Adrenal gland (tissue), 12 donors: ENCODE results near the gene FAS. TPM values are rescaled to one million over a fixed set of nuclear protein-coding genes. Genes with fewer than 3 reads are reported as not detected.

Experiments used
- DNase-seq, 7 donors: peaks; one replicate each; pipeline ENCODE4 v3.0.0-alpha.2; 2019 to 2020
- H3K27ac ChIP-seq, 5 donors: fragments of 200-600 bp; sonication (generic) in 4 of 5; 1 replicate in 3 of 5; 2 replicates in 2 of 5; pipeline versions ENCODE4 v1.5.1 to v1.8.0; 2016 to 2020; ENCODE audit warnings: mild to moderate bottlenecking in 1 of 5
- H3K27me3 ChIP-seq: fragments of 200-600 bp; 2 replicates; pipeline ENCODE4 v1.8.0; 2021
- H3K36me3 ChIP-seq, 2 donors: fragments of 200-600 bp; replicated peaks in 1 of 2; 1 replicate in 1 of 2; 2 replicates in 1 of 2; pipeline versions ENCODE4 v1.5.1 to v1.8.0; 2018 to 2022
- H3K4me1 ChIP-seq, 2 donors: fragments of 200-600 bp; replicated peaks in 1 of 2; 1 replicate in 1 of 2; 2 replicates in 1 of 2; pipeline versions ENCODE4 v1.5.1 to v1.8.0; 2018 to 2021
- H3K4me3 ChIP-seq, 4 donors: fragments of 200-600 bp; sonication (generic) in 3 of 4; one replicate each; pipeline ENCODE4 v1.5.1; 2016 to 2018
- H3K9me3 ChIP-seq, 3 donors: fragments of 200-600 bp; sonication (generic) in 1 of 3; replicated peaks in 1 of 3; 1 replicate in 2 of 3; 2 replicates in 1 of 3; pipeline versions ENCODE4 v1.5.1 to v1.8.0; 2016 to 2021
- CTCF ChIP-seq, 6 experiments: fragments of 450-650 bp in 4 of 6; fragments of 200-600 bp in 2 of 6; sonication (generic) in 1 of 6; IDR thresholded peaks; 1 replicate in 5 of 6; 2 replicates in 1 of 6; pipeline versions ENCODE4 v1.5.1 to v1.8.0; 2016 to 2021; ENCODE audit warnings: antibody characterized with exemption in 6 of 6, mild to moderate bottlenecking in 2 of 6, moderate library complexity in 1 of 6
- POLR2A ChIP-seq, 2 donors: fragments of 450-650 bp; IDR thresholded peaks; one replicate each; pipeline ENCODE4 v1.6.1; 2017; ENCODE audit warnings: antibody characterized with exemption in 2 of 2, mild to moderate bottlenecking in 2 of 2, moderate library complexity in 1 of 2
- WGBS, 4 donors: extraction: QIAGEN DNeasy Blood & Tissue Kit in 2 of 4; methylation state at CpG; one replicate each; pipeline versions ENCODE4 v1.1.5 to v1.1.7; 2013 to 2017; 5-methylcytosine and 5-hydroxymethylcytosine counted together
- intact Hi-C, 2 donors: fragments of 100-400 bp; cut with DNase I; formaldehyde crosslinking; loops; one replicate each; pipeline versions ENCODE4 v1.14.1 to v1.15.0; 2022 to 2023
- polyA plus RNA-seq, 3 donors: library from polyadenylated mRNA; stranded (reverse); fragments of 200-250 nt in 2 of 3; fragments of 350-450 nt in 1 of 3; fragmentation: Illumina TruSeq in 1 of 3; extraction: RNeasy Lipid Tissue Mini Kit (QIAGEN cat#74804) in 1 of 3; gene quantifications; one replicate each; pipeline ENCODE4 v1.2.3, GENCODE V29; 2013 to 2014
- total RNA-seq, 9 donors: library from RNA; depleted of rRNA in 4 of 9; stranded (reverse); fragments of >200 nt in 4 of 9; fragments of 120-200 nt in 1 of 9; fragmentation: NEBNext Ultra II Directional in 1 of 9; extraction: Animal tissue kit (Norgen Biotek cat#: 25700) in 1 of 9; gene quantifications; one replicate each; pipeline versions ENCODE4 v1.1.0 to v1.2.4, GENCODE V29; 2013 to 2023
- donor health status: healthy with polysubstance abuse.
- donor health status: Bipolar disorder and iron deficiency.
- donor health status: DM: yes; HTN: yes; CAD: no.
- donor health status: DM: no; HTN: no; CAD: no.
- donor health status: DM: no; HTN: no; CAD: no.
- donor health status: DM: yes; HTN: yes; CAD: no.

Gene FAS
- total and polyA plus RNA-seq, 12 donors, result 9.8 to 236 (median 49.5) TPM

- Histone ChIP-seq H3K4me3 (no peak overlapping the region), H3K27ac (no peak overlapping the region)
- intact Hi-C loops, result loop anchor here in 1 of 2 donors (5.0 kb wide), 1 partner anchor 42 kb away; no protein-coding TSS in a partner anchor
Measured at GRCh38 chr10:88944813-88945212, 45.8 kb upstream of the FAS start.

GRCh38 chr10:88946200-88946599 is 44.4 kb upstream of the FAS start:
- Histone ChIP-seq H3K4me3 (no peak overlapping the region), H3K36me3 (peaks cover 0 to 14% of the 10 kb centered on the region in 2 donors), H3K27ac (no peak overlapping the region), H3K27me3 (no peaks in the 10 kb centered on the region), H3K4me1 (peaks cover 12 to 20% of the 10 kb centered on the region in 2 donors), H3K9me3 (no peaks in the 10 kb centered on the region)
- DNase-seq, result no peak
- no peak for TF ChIP-seq CTCF (IDR thresholded peaks at IDR 0.05)
- no peak for TF ChIP-seq POLR2A (IDR thresholded peaks at IDR 0.05)
- intact Hi-C loops, result no loop called here
- 89 to 96% (median 96%) methylated on average over 1 of the region's 1 CpG for WGBS, 4 donors

More at GRCh38 chr10:88944813-88945212, 45.8 kb upstream of the FAS start:
- WGBS, 4 donors, result 67 to 70% (median 69%) methylated on average over 3 of the region's 3 CpGs
- no peak for DNase-seq
- no peak for TF ChIP-seq POLR2A (IDR thresholded peaks at IDR 0.05)
- no peak for TF ChIP-seq CTCF (IDR thresholded peaks at IDR 0.05)
- Histone ChIP-seq H3K9me3 (no peaks in the 10 kb centered on the region), H3K4me1 (peaks cover 0 to 6% of the 10 kb centered on the region in 2 donors), H3K36me3 (peaks cover 0 to 23% of the 10 kb centered on the region in 2 donors), H3K27me3 (no peaks in the 10 kb centered on the region)

- DNase-seq, result no peak
- Histone ChIP-seq H3K9me3 (no peaks in the 10 kb centered on the region), H3K4me3 (no peak overlapping the region), H3K36me3 (peaks cover 0 to 11% of the 10 kb centered on the region in 2 donors), H3K4me1 (peaks cover 15 to 25% of the 10 kb centered on the region in 2 donors), H3K27ac (no peak overlapping the region), H3K27me3 (no peaks in the 10 kb centered on the region)
- TF ChIP-seq CTCF (IDR thresholded peaks at IDR 0.05), result no peak
- no peak for TF ChIP-seq POLR2A (IDR thresholded peaks at IDR 0.05)
- intact Hi-C loops, result no loop called here
- WGBS, 4 donors, result 87 to 94% (median 88%) methylated on average over 5 to 6 of the region's 6 CpGs
Measured at GRCh38 chr10:88946965-88947590, 43.5 kb upstream of the FAS start.

GRCh38 chr10:88949051-88949450 is 41.5 kb upstream of the FAS start:
- H3K4me1 ChIP-seq, result peaks cover 15 to 30% of the 10 kb centered on the region in 2 donors
- intact Hi-C loops, result no loop called here
- no peak overlapping the region for H3K4me3 ChIP-seq
- H3K27ac ChIP-seq, result no peak overlapping the region
- 75 to 87% (median 83%) methylated on average over 2 of the region's 2 CpGs for WGBS, 4 donors
- TF ChIP-seq POLR2A (IDR thresholded peaks at IDR 0.05), result no peak
- no peak for TF ChIP-seq CTCF (IDR thresholded peaks at IDR 0.05)
- H3K9me3 ChIP-seq, result no peaks in the 10 kb centered on the region
- no peaks in the 10 kb centered on the region for H3K27me3 ChIP-seq
- no peak for DNase-seq
- H3K36me3 ChIP-seq, result peaks cover 0 to 1% of the 10 kb centered on the region in 2 donors
